Measurements from ENCODE around the gene FBXO47.

Gene FBXO47

GRCh38 chr17:38888842-38889241 is 78.4 kb downstream of the FBXO47 start:
- no peaks in the 10 kb centered on the region for H3K9me3 Mint-ChIP-seq
- H3K27me3 Mint-ChIP-seq: no peaks in the 10 kb centered on the region
- H3K36me3 Mint-ChIP-seq (ENCODE audit: insufficient read depth): peaks cover 90% of the 10 kb centered on the region
- ATAC-seq (replicated peaks) (no peak), DNase-seq (no peak)
- H3K4me1 Mint-ChIP-seq (ENCODE audit: low read depth in 2 of 2): peaks cover 77 to 78% of the 10 kb centered on the region in 2 donors
- H3K4me3 Mint-ChIP-seq: peak overlapping the region; percentile 38 to 49
- H3K27ac Mint-ChIP-seq: peak overlapping the region; percentile 35 to 71

DNA sequence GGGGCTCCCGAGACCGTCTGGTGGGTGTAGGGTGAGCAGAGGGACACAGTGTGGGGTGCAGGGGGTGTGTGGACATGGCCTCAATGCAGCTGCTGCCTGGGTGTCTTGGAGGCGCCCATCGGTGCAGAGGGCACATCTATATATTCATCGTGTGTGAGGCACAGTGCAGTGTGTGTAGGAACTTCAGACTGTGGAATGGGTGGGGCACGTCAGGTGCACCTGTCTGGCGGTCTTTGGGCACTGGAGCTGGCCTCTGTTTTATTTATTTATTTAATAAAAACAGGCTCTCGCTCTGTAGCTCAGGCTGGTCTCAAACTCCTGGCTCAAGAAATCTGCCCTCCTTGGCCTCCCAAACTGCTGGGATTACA is 80.6 kb downstream of the FBXO47 start:
- DNase-seq: no peak
- no peak for ATAC-seq (replicated peaks)
- Mint-ChIP-seq H3K4me1 (ENCODE audit: low read depth in 2 of 2) (peaks cover 78% of the 10 kb centered on the region in 2 donors), H3K36me3 (ENCODE audit: insufficient read depth) (peaks cover 91% of the 10 kb centered on the region), H3K27ac (peak overlapping the region; percentile 80 to 94), H3K9me3 (no peaks in the 10 kb centered on the region), H3K4me3 (peak overlapping the region; percentile 59 to 73), H3K27me3 (no peaks in the 10 kb centered on the region)

Measured in effector memory CD8-positive, alpha-beta T cell (primary cell).